K562 (cell line): ENCODE results near the gene ME3. TPM values are rescaled to one million over a fixed set of nuclear protein-coding genes. Genes with fewer than 3 reads are reported as not detected.

Source experiments
- ATAC-seq: fragments of 200-7000 bp; cut with Tn5 transposase; 3 replicates; pipeline ENCODE4 v1.9.1; 2020; ENCODE audit warnings: moderate library complexity
- BruUV-seq: library from RNA; stranded (reverse); fragments of 400-500 nt; replicated peaks from 2 replicates; lab custom pipeline; 2021; lab: Mats Ljungman, UMichigan
- CTCF ChIA-PET: fragments of 300-600 bp; formaldehyde crosslinking; extraction: SDS; loops from one replicate; lab custom pipeline; 2021; ENCODE audit warnings: low intra/inter-chr PET ratio; lab: Yijun Ruan, JAX
- POLR2A ChIA-PET: fragments of 300-600, 350-650 bp; sonication (Branson Sonifier 250); formaldehyde crosslinking; extraction: SDS; loops from one replicate; lab custom pipeline; 2021; ENCODE audit warnings: antibody characterized with exemption, inconsistent platforms; lab: Yijun Ruan, JAX
- DNase-seq, 4 experiments: peaks; one replicate each; pipeline versions ENCODE4 v3.0.0 to v3.0.0-alpha.2; 2011 to 2018; ENCODE audit warnings: low spot score in 3 of 4, mixed read lengths in 3 of 4; ENCODE audit errors: extremely low read depth in 1 of 4
- FAIRE-seq: peaks from 2 replicates; lab custom pipeline; 2011; peaks lifted over from hg19 to GRCh38; lab: Jason Lieb, UNC
- H2AFZ ChIP-seq: 2 replicates; pipeline ENCODE4 v1.6.0; 2011; ENCODE audit warnings: low read depth, low read length, control low read depth, inconsistent platforms
- H3K27ac ChIP-seq: fragments of 200-600 bp; 3 replicates; pipeline ENCODE4 v1.8.0; 2011; ENCODE audit warnings: low read depth, mild to moderate bottlenecking, control low read depth, inconsistent platforms, low read length, moderate library complexity, mixed read lengths; ENCODE audit errors: extremely low read depth
- H3K27me3 ChIP-seq, 2 experiments: fragments of 300-600 bp in 1 of 2; 2 replicates in 1 of 2; 3 replicates in 1 of 2; pipeline versions ENCODE4 v1.6.0 to v1.8.0; 2011; ENCODE audit warnings: inconsistent platforms in 2 of 2, low read length in 2 of 2, mild to moderate bottlenecking in 1 of 2, mixed read lengths in 1 of 2, moderate library complexity in 1 of 2; ENCODE audit not compliant: control insufficient read depth in 2 of 2, insufficient read depth in 2 of 2
- H3K36me3 ChIP-seq: fragments of 300-600 bp; 3 replicates; pipeline ENCODE4 v1.8.0; 2011; ENCODE audit warnings: mild to moderate bottlenecking, low read length, inconsistent platforms; ENCODE audit not compliant: control insufficient read depth, insufficient read depth
- H3K4me1 ChIP-seq, 2 experiments: fragments of 200-600 bp in 1 of 2; replicated peaks in 1 of 2; 2 replicates in 1 of 2; 3 replicates in 1 of 2; pipeline versions ENCODE4 v1.5.1 to v1.8.0; 2011; ENCODE audit warnings: inconsistent platforms in 2 of 2, low read length in 2 of 2, mild to moderate bottlenecking in 1 of 2, mixed read lengths in 1 of 2, moderate library complexity in 1 of 2; ENCODE audit not compliant: control insufficient read depth in 2 of 2, insufficient read depth in 2 of 2
- H3K4me2 ChIP-seq: 2 replicates; pipeline ENCODE4 v1.6.1; 2011; ENCODE audit warnings: low read length, control low read depth, inconsistent platforms, mixed read lengths; ENCODE audit not compliant: insufficient read depth
- H3K4me3 ChIP-seq: fragments of 200-600 bp; sonication (generic), shearing (Covaris generic); 2 replicates; pipeline ENCODE4 v1.5.1; 2016; ENCODE audit warnings: control low read depth, inconsistent platforms
- H3K79me2 ChIP-seq: fragments of 200-600 bp; 3 replicates; pipeline ENCODE4 v1.8.0; 2011; ENCODE audit warnings: low read length, inconsistent platforms; ENCODE audit not compliant: control insufficient read depth, insufficient read depth
- H3K9ac ChIP-seq, 2 experiments: 2 replicates each; pipeline versions ENCODE4 v1.6.0 to v1.6.1; 2011; ENCODE audit warnings: low read depth in 2 of 2, low read length in 2 of 2, control low read depth in 1 of 2, inconsistent platforms in 1 of 2, mild to moderate bottlenecking in 1 of 2, mixed read lengths in 1 of 2; ENCODE audit not compliant: insufficient read depth in 1 of 2
- H3K9me1 ChIP-seq: one replicate; pipeline ENCODE4 v1.6.0; 2011; ENCODE audit warnings: inconsistent platforms, mild to moderate bottlenecking, low read length, moderate library complexity; ENCODE audit not compliant: control insufficient read depth, insufficient read depth
- H3K9me3 ChIP-seq: replicated peaks from 2 replicates; pipeline ENCODE4 v1.5.1; 2011; ENCODE audit warnings: low read depth, low read length, inconsistent platforms; ENCODE audit not compliant: control insufficient read depth, insufficient read depth
- H4K20me1 ChIP-seq: replicated peaks from 2 replicates; pipeline ENCODE4 v1.6.1; 2011; ENCODE audit warnings: low read length, inconsistent platforms, mixed read lengths; ENCODE audit not compliant: control insufficient read depth, insufficient read depth
- HNRNPH1 ChIP-seq: fragments of 200-400 bp; formaldehyde crosslinking; optimal IDR thresholded peaks from 2 replicates; pipeline ENCODE3; 2017; ENCODE audit warnings: low read depth, mild to moderate bottlenecking, low read length, moderate library complexity
- IFI16 ChIP-seq: fragments of 250-450 bp; sonication (Bioruptor Pico); IDR thresholded peaks from 2 replicates; pipeline ENCODE4 v2.1.2; 2022; ENCODE audit warnings: mild to moderate bottlenecking, inconsistent platforms
- PHTF2 ChIP-seq: fragments of 250-450 bp; sonication (Bioruptor Pico); IDR thresholded peaks from 2 replicates; pipeline ENCODE4 v1.5.0; 2021; ENCODE audit warnings: mild to moderate bottlenecking
- SIRT6 ChIP-seq: IDR thresholded peaks from one replicate; pipeline ENCODE4 v1.6.1; 2012; ENCODE audit warnings: low read depth, mild to moderate bottlenecking, control low read depth, inconsistent platforms, low read length, moderate library complexity
- STAT5A ChIP-seq: IDR thresholded peaks from 2 replicates; pipeline ENCODE4 v1.6.1; 2012; ENCODE audit warnings: low read length, inconsistent platforms, borderline replicate concordance
- ZNF134 ChIP-seq: fragments of 250-450 bp; sonication (Bioruptor Pico); conservative IDR thresholded peaks from 2 replicates; pipeline ENCODE4 v1.4.0; 2020
- ZNF274 ChIP-seq: IDR thresholded peaks from 2 replicates; pipeline ENCODE4 v1.6.1; 2011; ENCODE audit warnings: low read depth, mild to moderate bottlenecking, low read length, moderate library complexity, borderline replicate concordance
- ZNF644 ChIP-seq: fragments of 200-800 bp; sonication (Bioruptor generic); IDR thresholded peaks from 2 replicates; pipeline ENCODE4 v1.6.1; 2016; ENCODE audit warnings: low read depth, missing genetic modification characterization, missing compliant biosample characterization
- WGBS: fragments of 100-300 bp; shearing (Covaris generic); methylation state at CpG from one replicate; pipeline ENCODE4 v1.1.6; 2016; ENCODE audit warnings: low coverage, mixed read lengths; ENCODE audit not compliant: insufficient coverage; ENCODE audit errors: missing lambda C conversion rate; 5-methylcytosine and 5-hydroxymethylcytosine counted together
- in situ Hi-C: fragments of 300-500 bp; cut with MboI; formaldehyde crosslinking; loops from 4 replicates; pipeline ENCODE4 v1.15.0; 2018; ENCODE audit warnings: inconsistent platforms, mixed read lengths
- intact Hi-C: fragments of 100-400 bp; cut with micrococcal nuclease; formaldehyde crosslinking; loops from 2 replicates; pipeline ENCODE4 v1.14.2; 2022
- polyA plus RNA-seq, 8 experiments: library from polyadenylated mRNA; depleted of rRNA in 4 of 8; stranded (reverse) in 5 of 8; unstranded in 3 of 8; fragments of >200 nt; fragmentation: Nextera tagmentation in 2 of 8; fragmentation: Illumina TruSeq in 1 of 8; extraction: Ambion mirVana in 2 of 8; extraction: Trizol in 1 of 8; gene quantifications; 2 replicates each; pipeline versions ENCODE4 v1.2.1 to v1.2.3, GENCODE V29; 2011 to 2014; ENCODE audit warnings: inconsistent platforms in 1 of 8, missing spikeins in 1 of 8
- total RNA-seq, 7 experiments: library from RNA; depleted of rRNA in 6 of 7; stranded (reverse); fragments of >200 nt in 6 of 7; fragmentation: Illumina TruSeq in 2 of 7; extraction: Trizol in 2 of 7; gene quantifications; 2 replicates each; pipeline versions ENCODE4 v1.2.1 to v1.2.3, GENCODE V29; 2011 to 2021; ENCODE audit warnings: low replicate concordance in 1 of 7
- TF ChIP-seq, protein P1 (sequence below), 3 experiments: IDR thresholded peaks in 2 of 3; conservative IDR thresholded peaks in 1 of 3; 2 replicates each; pipeline ENCODE4 v1.5.1; 2011 to 2012; ENCODE audit warnings: low read length in 3 of 3, mild to moderate bottlenecking in 3 of 3, control low read depth in 2 of 3, improper control_type of control experiment in 1 of 3, inconsistent platforms in 1 of 3, low read depth in 1 of 3, mixed read lengths in 1 of 3, moderate library complexity in 1 of 3; ENCODE audit not compliant: insufficient read depth in 2 of 3
- TF ChIP-seq, protein P2 (sequence below), 2 experiments: fragments of 450-650 bp; formaldehyde crosslinking in 1 of 2; IDR thresholded peaks; 2 replicates each; pipeline versions ENCODE4 v1.4.0 to v1.6.1; 2014 to 2020; ENCODE audit warnings: mild to moderate bottlenecking in 2 of 2, borderline replicate concordance in 1 of 2, low read depth in 1 of 2
- TF ChIP-seq, protein P3 (sequence below): sonication (generic); formaldehyde crosslinking; IDR thresholded peaks from 2 replicates; pipeline ENCODE4 v1.8.0; 2022; ENCODE audit warnings: missing genetic modification reagents, mild to moderate bottlenecking, moderate library complexity, borderline replicate concordance

ME3 gene
- total and polyA plus RNA-seq, 9 of the 15 experiments (the other 6 are each of a cell fraction or from before 2014, with no cell fraction given) = not detected

DNA sequence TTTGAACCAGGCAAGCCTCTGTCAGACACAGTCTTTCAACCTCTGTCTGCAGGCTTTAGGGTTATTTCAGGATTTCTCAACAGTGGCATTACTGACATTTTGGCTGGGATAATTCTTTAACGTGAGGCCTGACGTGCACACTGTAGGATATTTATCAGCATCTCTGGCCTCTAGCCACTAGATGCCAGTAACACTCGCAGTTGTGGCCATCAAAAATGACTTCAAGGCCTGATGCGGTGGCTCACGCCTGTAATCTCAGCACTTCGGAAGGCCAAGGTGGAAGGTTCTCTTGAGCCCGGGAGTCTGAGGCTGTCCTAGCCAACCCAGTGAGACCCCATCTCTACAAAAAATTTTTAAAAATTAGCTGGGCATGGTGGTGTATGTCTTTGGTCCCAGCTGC, 184.7 kb downstream of the ME3 start:
- Histone ChIP-seq H3K9me1 (no peaks in the 10 kb centered on the region), H3K36me3 (no peaks in the 10 kb centered on the region), H3K4me2 (no peak overlapping the region), H3K27ac (no peak overlapping the region), H3K27me3 (peaks cover 0 to under 1% of the 10 kb centered on the region in 2 experiments; a peak in 2 of 5 replicates), H3K79me2 (no peaks in the 10 kb centered on the region), H3K9ac (no peak overlapping the region), H4K20me1 (no peaks in the 10 kb centered on the region), H2AFZ (no peak overlapping the region), H3K4me1 (peaks cover 0 to 10% of the 10 kb centered on the region in 2 experiments; a peak in 3 of 5 replicates), H3K4me3 (no peak overlapping the region), H3K9me3 (no peaks in the 10 kb centered on the region)
- POLR2A ChIA-PET = no interaction called here
- intact Hi-C loops (loop anchor here (1.0 kb wide), 1 partner anchor 84 kb away; no protein-coding TSS in a partner anchor), in situ Hi-C loops (no loop called here)
- no peak for FAIRE-seq
- peak; percentile 24; the same call in 2 of the 3 replicates for ATAC-seq
- WGBS = 22% methylated on average over 7 of the region's 7 CpGs
- CTCF ChIA-PET = interaction anchor here (1.1 kb wide), 1 partner anchor 120 kb away, joined by 3 read pairs; no protein-coding TSS in a partner anchor
- peak in 1 of 4 experiments; percentile 30 for DNase-seq
- BruUV-seq = no TSS peak
- TF ChIP-seq ZNF134 (no peak), PHTF2 (CRISPR knock-in tag) (no peak), HNRNPH1 (no peak), STAT5A (no peak), IFI16 (no peak), ZNF644 (tag) (no peak), ZNF274 (no peak), SIRT6 (no peak)
- TF ChIP-seq, protein P1, sequence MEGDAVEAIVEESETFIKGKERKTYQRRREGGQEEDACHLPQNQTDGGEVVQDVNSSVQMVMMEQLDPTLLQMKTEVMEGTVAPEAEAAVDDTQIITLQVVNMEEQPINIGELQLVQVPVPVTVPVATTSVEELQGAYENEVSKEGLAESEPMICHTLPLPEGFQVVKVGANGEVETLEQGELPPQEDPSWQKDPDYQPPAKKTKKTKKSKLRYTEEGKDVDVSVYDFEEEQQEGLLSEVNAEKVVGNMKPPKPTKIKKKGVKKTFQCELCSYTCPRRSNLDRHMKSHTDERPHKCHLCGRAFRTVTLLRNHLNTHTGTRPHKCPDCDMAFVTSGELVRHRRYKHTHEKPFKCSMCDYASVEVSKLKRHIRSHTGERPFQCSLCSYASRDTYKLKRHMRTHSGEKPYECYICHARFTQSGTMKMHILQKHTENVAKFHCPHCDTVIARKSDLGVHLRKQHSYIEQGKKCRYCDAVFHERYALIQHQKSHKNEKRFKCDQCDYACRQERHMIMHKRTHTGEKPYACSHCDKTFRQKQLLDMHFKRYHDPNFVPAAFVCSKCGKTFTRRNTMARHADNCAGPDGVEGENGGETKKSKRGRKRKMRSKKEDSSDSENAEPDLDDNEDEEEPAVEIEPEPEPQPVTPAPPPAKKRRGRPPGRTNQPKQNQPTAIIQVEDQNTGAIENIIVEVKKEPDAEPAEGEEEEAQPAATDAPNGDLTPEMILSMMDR (IDR thresholded peaks at IDR 0.05 in 2 of 3, conservative IDR thresholded peaks at IDR 0.05 in 1 of 3; ENCODE audit: insufficient read depth in 2 of 3, low read depth in 1 of 3, low read length in 3 of 3) = peak; percentile 22 to 45 (median 31); a peak in 3 of 6 replicates
- TF ChIP-seq, protein P2, sequence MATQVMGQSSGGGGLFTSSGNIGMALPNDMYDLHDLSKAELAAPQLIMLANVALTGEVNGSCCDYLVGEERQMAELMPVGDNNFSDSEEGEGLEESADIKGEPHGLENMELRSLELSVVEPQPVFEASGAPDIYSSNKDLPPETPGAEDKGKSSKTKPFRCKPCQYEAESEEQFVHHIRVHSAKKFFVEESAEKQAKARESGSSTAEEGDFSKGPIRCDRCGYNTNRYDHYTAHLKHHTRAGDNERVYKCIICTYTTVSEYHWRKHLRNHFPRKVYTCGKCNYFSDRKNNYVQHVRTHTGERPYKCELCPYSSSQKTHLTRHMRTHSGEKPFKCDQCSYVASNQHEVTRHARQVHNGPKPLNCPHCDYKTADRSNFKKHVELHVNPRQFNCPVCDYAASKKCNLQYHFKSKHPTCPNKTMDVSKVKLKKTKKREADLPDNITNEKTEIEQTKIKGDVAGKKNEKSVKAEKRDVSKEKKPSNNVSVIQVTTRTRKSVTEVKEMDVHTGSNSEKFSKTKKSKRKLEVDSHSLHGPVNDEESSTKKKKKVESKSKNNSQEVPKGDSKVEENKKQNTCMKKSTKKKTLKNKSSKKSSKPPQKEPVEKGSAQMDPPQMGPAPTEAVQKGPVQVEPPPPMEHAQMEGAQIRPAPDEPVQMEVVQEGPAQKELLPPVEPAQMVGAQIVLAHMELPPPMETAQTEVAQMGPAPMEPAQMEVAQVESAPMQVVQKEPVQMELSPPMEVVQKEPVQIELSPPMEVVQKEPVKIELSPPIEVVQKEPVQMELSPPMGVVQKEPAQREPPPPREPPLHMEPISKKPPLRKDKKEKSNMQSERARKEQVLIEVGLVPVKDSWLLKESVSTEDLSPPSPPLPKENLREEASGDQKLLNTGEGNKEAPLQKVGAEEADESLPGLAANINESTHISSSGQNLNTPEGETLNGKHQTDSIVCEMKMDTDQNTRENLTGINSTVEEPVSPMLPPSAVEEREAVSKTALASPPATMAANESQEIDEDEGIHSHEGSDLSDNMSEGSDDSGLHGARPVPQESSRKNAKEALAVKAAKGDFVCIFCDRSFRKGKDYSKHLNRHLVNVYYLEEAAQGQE (IDR thresholded peaks at IDR 0.05; ENCODE audit: borderline replicate concordance) = peak; percentile 57; the same call in 1 of the 2 replicates
- TF ChIP-seq, protein P2 (CRISPR knock-in tag; IDR thresholded peaks at IDR 0.05; ENCODE audit: low read depth) = no peak
- TF ChIP-seq, protein P3, sequence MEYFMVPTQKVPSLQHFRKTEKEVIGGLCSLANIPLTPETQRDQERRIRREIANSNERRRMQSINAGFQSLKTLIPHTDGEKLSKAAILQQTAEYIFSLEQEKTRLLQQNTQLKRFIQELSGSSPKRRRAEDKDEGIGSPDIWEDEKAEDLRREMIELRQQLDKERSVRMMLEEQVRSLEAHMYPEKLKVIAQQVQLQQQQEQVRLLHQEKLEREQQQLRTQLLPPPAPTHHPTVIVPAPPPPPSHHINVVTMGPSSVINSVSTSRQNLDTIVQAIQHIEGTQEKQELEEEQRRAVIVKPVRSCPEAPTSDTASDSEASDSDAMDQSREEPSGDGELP = no peak
